ENCODE results near the gene CDK18. TPM values are rescaled to one million over a fixed set of nuclear protein-coding genes. Genes with fewer than 3 reads are reported as not detected.
"Not testable (repeated sequence)": the region's sequence is repeated elsewhere in the genome, so short reads cannot be mapped to it uniquely, and the experiment has no call there.

Gene CDK18
- total RNA-seq, 1 donor from 2014 or later = 4.0 TPM

- DNase-seq (ENCODE audit: low spot score) = no peak
Measured at GRCh38 chr1:205480349-205480985, 24.0 kb upstream of the CDK18 start.

DNA sequence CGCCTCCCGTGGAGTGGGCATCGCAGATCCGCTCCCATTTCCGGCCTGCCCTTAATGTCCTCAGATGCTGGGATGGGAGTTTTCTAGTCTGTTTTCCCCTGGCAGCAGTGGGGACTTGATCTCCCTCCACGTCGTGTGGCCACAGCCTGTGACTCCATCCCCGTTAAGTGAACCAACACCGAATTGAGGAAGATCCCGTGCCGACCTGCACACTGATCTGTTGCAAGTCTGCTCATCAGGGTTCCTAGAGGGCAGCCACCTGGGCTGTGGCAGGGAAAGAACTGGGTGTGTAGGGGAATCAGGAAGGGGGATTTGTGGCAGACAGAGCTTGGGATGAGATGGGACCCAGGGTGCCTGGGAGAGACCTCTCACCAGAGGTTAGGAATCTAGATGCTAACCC, 23.3 kb upstream of the CDK18 start:
- DNase-seq (ENCODE audit: low spot score) = no peak

DNA sequence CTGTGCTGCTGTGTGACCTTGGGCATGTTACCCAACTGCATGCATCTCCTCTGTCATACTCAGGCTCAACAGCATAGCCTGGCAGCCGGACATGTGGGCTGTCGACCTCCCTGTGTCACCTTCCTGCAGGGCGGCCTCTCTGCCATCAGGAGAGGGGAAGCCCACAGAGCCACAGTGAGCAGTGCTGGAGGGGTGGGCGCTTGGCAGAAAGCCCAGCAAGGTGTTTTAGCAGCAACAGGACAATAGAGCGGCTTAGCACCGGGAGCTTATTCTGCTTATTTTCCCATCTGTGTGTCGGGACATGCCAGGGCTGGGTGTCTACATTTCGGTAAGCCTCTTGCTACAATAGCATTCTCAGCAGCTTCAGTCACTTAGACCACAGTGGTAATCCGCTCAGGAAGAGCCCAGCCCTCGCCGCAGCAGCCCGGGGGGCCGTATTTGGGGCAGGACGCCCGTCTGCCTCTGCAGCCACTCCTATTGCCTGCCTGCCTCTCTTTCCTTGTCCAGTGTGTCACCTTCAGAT, 22.8 kb upstream of the CDK18 start:
- no peak for DNase-seq (ENCODE audit: low spot score)

DNA sequence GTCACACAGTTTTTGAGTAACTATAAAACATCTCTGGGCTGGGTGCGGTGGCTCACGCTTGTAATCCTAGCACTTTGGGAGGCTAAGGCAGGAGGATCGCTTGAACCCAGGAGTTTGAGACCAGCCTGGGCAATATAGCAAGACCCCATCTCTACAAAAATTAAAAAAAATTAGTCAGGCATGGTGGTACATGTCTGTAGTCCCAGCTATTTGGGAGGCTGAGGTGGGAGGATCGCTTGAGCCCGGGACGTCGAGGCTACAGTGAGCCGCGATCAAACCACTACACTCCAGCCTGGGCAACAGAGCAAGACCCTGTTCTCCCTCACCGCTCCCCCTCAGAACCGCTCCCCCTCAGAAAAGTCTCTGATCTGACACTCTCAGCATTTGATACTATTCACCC, 21.9 kb upstream of the CDK18 start:
- not testable (repeated sequence) for DNase-seq (ENCODE audit: low spot score)

DNA sequence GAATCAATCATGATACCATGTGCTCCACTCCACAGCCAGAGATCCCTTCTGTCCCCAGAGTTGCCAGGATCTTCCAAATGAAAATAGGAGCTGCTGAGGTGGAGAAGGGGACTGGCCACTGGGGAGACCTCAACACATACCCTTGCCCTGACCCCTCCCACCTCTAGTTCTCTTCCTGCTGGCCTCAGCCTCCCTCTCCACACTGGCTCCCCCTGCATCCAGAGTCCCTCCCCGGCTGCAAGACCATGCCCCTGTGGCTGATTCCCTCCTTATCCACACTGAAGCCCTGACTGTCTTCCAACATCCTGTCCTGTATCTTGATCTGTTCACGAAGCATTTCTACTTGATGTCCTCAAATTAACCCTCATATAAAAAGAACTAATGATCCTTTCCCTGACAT, 21.1 kb upstream of the CDK18 start:
- no peak for DNase-seq (ENCODE audit: low spot score)

DNA sequence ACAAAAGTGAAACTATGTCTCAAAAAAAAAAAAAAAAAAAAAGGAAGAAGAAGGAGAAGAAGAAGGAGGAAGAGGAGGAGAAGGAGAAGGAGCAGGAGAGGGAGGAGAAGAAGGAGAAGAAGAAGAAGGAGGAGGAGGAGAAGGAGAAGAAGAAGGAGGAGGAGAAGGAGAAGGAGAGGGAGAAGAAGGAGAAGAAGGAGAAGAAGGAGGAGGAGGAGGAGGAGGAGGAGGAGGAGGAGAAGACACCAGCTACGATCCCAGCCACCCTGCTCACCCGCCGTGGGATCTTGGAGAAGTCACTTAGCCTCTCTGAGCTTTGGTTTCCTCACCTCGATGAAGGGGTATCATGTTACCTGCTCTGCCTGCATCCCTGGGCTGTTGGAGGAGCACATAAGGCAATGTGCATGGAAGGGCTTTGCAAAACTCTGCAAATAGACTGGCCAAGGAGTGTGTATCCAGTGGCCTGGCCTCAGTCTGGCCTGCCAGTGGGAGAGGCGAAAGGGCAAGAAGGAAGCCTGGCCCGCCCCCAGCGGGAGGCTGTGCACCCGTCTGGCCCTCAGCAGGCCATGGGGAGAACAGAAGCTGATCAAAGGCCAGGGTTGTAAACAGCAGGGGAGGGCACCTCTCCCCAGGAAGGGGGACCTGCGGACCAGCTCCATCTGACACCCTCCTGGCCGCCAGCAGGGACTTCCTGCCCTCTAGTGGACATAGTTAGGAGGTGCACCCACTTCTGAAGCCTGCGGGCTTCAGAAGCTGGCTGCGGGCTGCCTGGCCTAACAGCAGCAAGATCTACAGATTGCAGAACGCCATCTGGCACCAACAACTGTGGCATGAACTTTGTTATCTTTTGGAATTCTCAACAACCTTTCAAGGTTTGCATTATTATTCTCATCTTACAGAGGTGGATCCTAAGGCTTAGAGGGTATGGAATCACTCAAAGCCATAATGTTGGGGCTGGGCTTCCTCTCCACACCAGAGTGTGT, 19.2 kb upstream of the CDK18 start:
- DNase-seq (ENCODE audit: low spot score) = no peak

DNA sequence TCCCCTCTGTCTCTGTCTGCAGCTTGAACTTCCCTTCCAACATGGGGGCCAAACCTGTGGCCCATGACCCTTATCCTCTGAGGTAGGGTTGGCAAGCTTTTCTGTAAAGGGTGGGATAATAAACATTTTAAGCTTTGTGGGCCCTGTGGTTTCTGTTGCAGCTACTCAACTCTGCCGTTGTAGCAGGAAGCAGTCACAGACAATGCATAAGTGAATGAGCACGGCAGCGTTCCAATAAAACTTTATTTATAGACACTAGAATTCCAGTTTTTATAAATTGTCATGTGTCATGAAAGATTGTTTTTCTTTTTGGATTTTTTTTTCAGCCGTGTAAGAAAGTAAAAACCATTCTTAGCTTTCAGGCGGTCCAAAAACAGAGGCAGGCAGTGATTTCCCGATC, 18.2 kb upstream of the CDK18 start:
- no peak for DNase-seq (ENCODE audit: low spot score)

DNA sequence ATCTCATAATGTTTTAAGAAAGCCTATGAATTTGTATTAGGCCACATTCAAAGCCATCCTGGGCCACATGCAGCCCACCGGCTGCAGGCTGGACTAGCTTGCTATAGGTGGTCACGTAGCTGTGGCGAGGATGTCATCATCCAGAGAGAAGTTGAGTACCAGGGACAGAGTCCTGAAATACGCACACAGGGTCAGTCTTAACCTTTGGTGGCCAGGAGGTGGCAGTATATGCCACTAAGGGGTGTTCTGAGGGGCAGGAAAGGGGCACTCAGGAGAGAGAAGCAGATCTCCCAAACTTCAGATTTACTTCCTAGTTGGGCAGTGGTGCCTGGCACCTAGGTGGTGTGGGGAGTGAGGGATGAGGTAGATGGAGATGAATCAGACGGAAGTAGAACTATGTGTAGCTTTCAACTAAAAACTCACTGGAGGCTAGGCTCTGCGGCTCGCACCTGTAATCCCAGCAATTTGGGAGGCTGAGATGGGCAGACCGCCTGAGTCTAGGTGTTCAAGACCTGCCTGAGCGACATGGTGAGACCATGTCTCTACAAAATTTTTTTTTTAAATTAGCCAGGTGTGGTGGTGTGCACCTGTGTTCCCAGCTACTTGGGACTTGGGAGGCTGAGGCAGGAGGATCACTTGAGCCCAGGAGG, 16.3 kb upstream of the CDK18 start:
- no peak for DNase-seq (ENCODE audit: low spot score)

DNA sequence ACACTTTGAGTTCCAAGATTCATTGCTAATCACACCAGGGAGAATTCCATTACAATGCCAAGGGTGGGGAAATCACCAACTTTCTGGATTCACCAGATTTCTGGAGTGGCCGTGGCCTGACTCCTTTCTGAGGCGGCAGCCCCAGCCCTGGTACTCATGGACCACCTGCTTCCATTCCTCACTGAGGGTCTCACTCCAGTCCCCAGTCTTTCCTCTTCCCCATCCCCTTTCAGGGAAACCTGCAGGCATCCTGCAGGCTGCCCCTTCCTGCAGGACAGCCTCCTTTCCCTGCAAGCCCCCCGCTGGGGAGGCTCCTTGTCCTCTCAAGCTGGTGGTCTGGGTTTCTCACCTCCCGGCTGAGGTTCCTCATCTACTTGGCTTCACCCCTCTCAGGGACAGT, 12.7 kb upstream of the CDK18 start:
- DNase-seq (ENCODE audit: low spot score) = no peak

- DNase-seq (ENCODE audit: low spot score) = no peak
Measured at GRCh38 chr1:205492201-205492667, 12.2 kb upstream of the CDK18 start.

GRCh38 chr1:205492774-205493173, 11.7 kb upstream of the CDK18 start:
- DNase-seq (ENCODE audit: low spot score) = no peak

DNA sequence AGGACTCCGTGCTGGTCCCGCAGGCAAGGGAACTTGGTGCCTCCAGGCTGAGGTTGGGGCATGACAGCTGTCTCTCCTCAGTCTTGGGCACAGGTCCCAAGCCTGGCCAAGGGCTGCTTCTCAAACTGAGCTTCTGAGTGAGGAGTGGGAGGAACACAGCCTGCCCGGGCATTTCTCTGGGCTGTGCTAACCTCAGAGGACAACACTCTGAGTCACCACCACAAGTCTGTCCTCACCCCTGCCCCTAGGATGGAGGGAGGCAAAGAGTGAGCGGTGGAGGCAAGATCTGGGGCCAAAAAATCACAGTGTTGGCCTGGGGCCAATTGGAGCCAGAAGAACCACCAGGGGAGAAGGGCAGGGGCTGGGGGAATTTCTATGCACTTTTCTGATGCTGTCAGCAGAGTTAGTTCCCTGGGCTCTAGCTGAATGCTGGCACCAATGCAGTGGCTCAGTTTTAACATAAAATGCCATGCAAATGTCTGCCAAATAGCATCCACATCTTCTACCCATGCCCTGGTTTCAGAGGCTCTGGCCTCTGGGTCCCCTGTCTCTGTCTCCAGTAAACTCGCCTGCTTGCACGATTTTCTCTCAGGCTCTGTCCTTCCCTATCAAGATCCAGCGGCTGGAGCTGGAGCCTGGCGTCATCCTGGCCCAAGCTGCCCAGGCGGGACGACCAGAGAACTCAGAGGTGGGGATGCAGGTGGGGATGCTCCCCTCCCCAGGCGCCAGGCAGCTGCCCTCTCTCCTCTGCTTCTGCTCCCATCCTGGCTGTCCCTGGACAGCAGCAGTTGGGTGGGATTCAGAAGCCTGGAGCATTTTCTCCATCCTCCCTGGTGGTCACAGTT, 11.0 kb upstream of the CDK18 start:
- DNase-seq (ENCODE audit: low spot score) = no peak

- no peak for DNase-seq (ENCODE audit: low spot score)
Measured at GRCh38 chr1:205494115-205494514, 10.4 kb upstream of the CDK18 start.

- DNase-seq (ENCODE audit: low spot score) = no peak
Measured at GRCh38 chr1:205495237-205495823, 9.1 kb upstream of the CDK18 start.

GRCh38 chr1:205496661-205497060, 7.8 kb upstream of the CDK18 start:
- DNase-seq (ENCODE audit: low spot score) = no peak

DNA sequence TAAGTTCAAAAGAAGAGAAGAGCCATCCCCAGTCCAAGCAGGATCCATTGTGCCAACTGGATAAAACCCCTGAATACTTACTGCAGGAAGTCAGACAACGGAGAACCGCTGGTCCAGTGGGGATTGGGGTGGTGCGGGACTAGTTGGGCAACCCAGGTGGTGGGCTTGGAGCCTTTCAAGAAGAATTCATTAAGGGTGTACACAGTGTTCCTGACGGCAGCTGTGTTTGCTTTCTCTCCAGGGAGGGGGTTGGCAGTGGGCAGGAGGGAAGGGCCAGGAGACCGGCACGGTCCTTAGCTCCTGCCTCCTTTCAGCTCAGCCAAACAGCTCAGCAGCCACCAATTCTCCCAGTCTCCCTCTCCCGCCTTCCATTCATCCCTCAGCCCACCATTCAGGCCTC, 7.1 kb upstream of the CDK18 start:
- no peak for DNase-seq (ENCODE audit: low spot score)

- DNase-seq (ENCODE audit: low spot score) = no peak
Measured at GRCh38 chr1:205499789-205500188, 4.7 kb upstream of the CDK18 start.

DNA sequence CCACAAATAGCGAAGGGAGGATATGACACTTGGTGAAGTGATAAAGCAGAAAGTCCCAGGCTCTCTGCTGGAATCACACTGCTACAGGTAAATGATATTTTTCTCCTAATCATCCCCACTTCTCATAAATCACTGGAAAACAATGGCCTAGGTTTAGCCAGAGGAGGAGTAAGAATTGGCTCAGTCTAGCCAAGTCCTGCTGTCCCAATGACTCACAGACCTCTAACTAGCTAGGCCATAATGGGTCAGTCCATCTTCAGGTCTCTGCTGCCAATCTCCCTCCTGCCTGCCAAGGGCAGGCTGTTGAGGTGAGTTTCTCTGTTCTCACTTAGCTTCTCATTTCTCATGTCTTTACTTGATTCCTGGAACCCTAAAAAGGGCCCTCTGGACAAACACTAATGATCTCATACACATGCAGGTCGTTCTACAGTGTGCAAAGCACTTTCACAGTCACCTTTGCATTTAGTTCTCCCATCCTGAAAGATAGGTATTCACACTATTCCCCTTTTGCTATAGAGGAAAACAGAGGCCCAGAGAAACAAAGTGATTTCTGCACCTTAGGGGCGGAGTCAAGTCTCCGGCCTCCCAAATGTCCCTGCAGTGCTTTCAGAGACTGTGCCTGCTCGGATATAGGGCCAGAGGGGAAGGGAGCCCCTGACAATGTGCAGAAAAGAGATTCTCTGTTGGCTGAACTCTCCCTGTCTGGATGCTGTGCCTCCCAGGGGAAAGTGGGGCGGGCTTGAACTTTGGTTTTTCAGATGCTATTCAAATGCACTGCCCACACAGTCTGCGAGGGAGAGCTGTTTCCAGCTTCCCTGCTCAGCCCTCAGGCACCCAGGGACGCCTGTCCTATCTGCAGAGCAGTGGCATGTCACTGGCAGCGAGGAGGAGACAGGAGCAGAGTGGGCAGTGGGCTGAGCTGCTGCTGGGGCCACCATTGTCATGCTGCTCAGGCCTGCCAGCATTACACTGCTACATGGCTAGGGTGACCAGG, 3.9 kb upstream of the CDK18 start:
- DNase-seq (ENCODE audit: low spot score) = no peak

Data from mesenteric fat pad (tissue), 1 donor.